GM12878 (cell line): Measurements from ENCODE around the gene GRK2. TPM values are rescaled to one million over a fixed set of nuclear protein-coding genes. Genes with fewer than 3 reads are reported as not detected.

ENCODE experiments used
- ATAC-seq: fragments of 200-7000 bp; cut with Tn5 transposase; 3 replicates; pipeline ENCODE4 v1.9.1; 2020; ENCODE audit warnings: mild to moderate bottlenecking, moderate library complexity
- BruUV-seq: library from RNA; stranded (reverse); fragments of 400-500 nt; replicated peaks from 2 replicates; lab custom pipeline; 2021; lab: Mats Ljungman, UMichigan
- CTCF ChIA-PET: fragments of 300-600 bp; sonication (Branson Sonifier 250); formaldehyde crosslinking; extraction: SDS; loops from one replicate; lab custom pipeline; 2021; ENCODE audit warnings: inconsistent platforms; lab: Yijun Ruan, JAX
- POLR2A ChIA-PET: fragments of 350-600 bp; formaldehyde crosslinking; extraction: SDS; loops from one replicate; lab custom pipeline; 2021; ENCODE audit warnings: inconsistent platforms; lab: Charles Lee
- RAD21 ChIA-PET: fragments of 300-600 bp; sonication (Branson Sonifier 250); formaldehyde crosslinking; loops from one replicate; lab custom pipeline; 2023; ENCODE audit warnings: antibody characterized with exemption; ENCODE audit not compliant: unreplicated experiment; lab: Charles Lee
- SMC1A ChIA-PET: fragments of 300-600 bp; sonication (Branson Sonifier 250); formaldehyde crosslinking; loops from one replicate; lab custom pipeline; 2023; ENCODE audit not compliant: unreplicated experiment, uncharacterized antibody; lab: Charles Lee
- DNase-seq: peaks from one replicate; pipeline ENCODE4 v3.0.0-alpha.2; 2011; ENCODE audit warnings: low read depth, low spot score
- FAIRE-seq: peaks from 3 replicates; lab custom pipeline; 2011; peaks lifted over from hg19 to GRCh38; lab: Jason Lieb, UNC
- H2AFZ ChIP-seq: 2 replicates; pipeline ENCODE4 v1.6.0; 2011; ENCODE audit warnings: low read depth, low read length, control low read depth; ENCODE audit not compliant: control insufficient read depth
- H3K27ac ChIP-seq: 2 replicates; pipeline ENCODE4 v1.5.1; 2011; ENCODE audit warnings: control low read depth; ENCODE audit not compliant: control insufficient read depth, insufficient read depth
- H3K27me3 ChIP-seq, 2 experiments: replicated peaks in 1 of 2; 2 replicates each; pipeline versions ENCODE4 v1.6.0 to v1.6.1; 2011; ENCODE audit warnings: low read length in 1 of 2; ENCODE audit not compliant: control insufficient read depth in 2 of 2, insufficient read depth in 2 of 2
- H3K36me3 ChIP-seq, 2 experiments: 2 replicates each; pipeline ENCODE4 v1.5.1; 2011; ENCODE audit warnings: low read length in 1 of 2; ENCODE audit not compliant: control insufficient read depth in 2 of 2, insufficient read depth in 2 of 2
- H3K4me1 ChIP-seq: 2 replicates; pipeline ENCODE4 v1.6.1; 2011; ENCODE audit warnings: mild to moderate bottlenecking, low read length, moderate library complexity, mixed read lengths; ENCODE audit not compliant: control insufficient read depth, insufficient read depth
- H3K4me2 ChIP-seq: 2 replicates; pipeline ENCODE4 v1.6.0; 2011; ENCODE audit warnings: control low read depth; ENCODE audit not compliant: control insufficient read depth, insufficient read depth
- H3K4me3 ChIP-seq: fragments of 200-600 bp; sonication (generic); 2 replicates; pipeline ENCODE4 v1.5.1; 2016
- H3K79me2 ChIP-seq: 2 replicates; pipeline ENCODE4 v1.6.0; 2011; ENCODE audit warnings: low read length; ENCODE audit not compliant: control insufficient read depth, insufficient read depth
- H3K9ac ChIP-seq: 2 replicates; pipeline ENCODE4 v1.8.0; 2011; ENCODE audit warnings: low read length, control low read depth, mixed read lengths; ENCODE audit not compliant: control insufficient read depth, insufficient read depth
- H3K9me3 ChIP-seq: replicated peaks from 3 replicates; pipeline ENCODE4 v1.5.1; 2011; ENCODE audit warnings: mild to moderate bottlenecking, low read length; ENCODE audit not compliant: control insufficient read depth, insufficient read depth
- H4K20me1 ChIP-seq: 2 replicates; pipeline ENCODE4 v1.6.0; 2011; ENCODE audit not compliant: control insufficient read depth, insufficient read depth
- CHD4 ChIP-seq: fragments of 200-600 bp; sonication (generic); IDR thresholded peaks from 2 replicates; pipeline ENCODE4 v1.6.1; 2016; ENCODE audit warnings: mild to moderate bottlenecking
- CREB1 ChIP-seq: IDR thresholded peaks from 2 replicates; pipeline ENCODE4 v1.6.1; 2012; ENCODE audit warnings: low read depth, mild to moderate bottlenecking, inconsistent platforms
- ETV6 ChIP-seq, 2 experiments: fragments of 450-650 bp in 1 of 2; IDR thresholded peaks in 1 of 2; conservative IDR thresholded peaks in 1 of 2; 2 replicates each; pipeline ENCODE4 v1.6.1; 2014; ENCODE audit warnings: antibody characterized with exemption in 1 of 2, borderline replicate concordance in 1 of 2, low read depth in 1 of 2, mild to moderate bottlenecking in 1 of 2, moderate library complexity in 1 of 2
- LARP7 ChIP-seq: fragments of 450-650 bp; IDR thresholded peaks from 2 replicates; pipeline ENCODE4 v1.6.1; 2017; ENCODE audit warnings: mild to moderate bottlenecking
- MTA2 ChIP-seq: fragments of 450-650 bp; IDR thresholded peaks from 2 replicates; pipeline ENCODE4 v1.6.1; 2016; ENCODE audit warnings: low read depth, mild to moderate bottlenecking, moderate library complexity
- NFYA ChIP-seq: IDR thresholded peaks from 2 replicates; pipeline ENCODE4 v1.6.1; 2011; ENCODE audit warnings: low read depth, mild to moderate bottlenecking, low read length, improper control_type of control experiment, borderline replicate concordance
- RB1 ChIP-seq: fragments of 450-650 bp; formaldehyde crosslinking; IDR thresholded peaks from 2 replicates; pipeline ENCODE4 v1.6.1; 2017; ENCODE audit warnings: mild to moderate bottlenecking, borderline replicate concordance
- SMAD1 ChIP-seq: fragments of 450-650 bp; IDR thresholded peaks from 2 replicates; pipeline ENCODE4 v1.6.1; 2018; ENCODE audit warnings: mild to moderate bottlenecking, low read depth; ENCODE audit not compliant: partially characterized antibody
- SMAD5 ChIP-seq: IDR thresholded peaks from 2 replicates; pipeline ENCODE4 v1.6.1; 2016; ENCODE audit warnings: antibody characterized with exemption, low read depth
- TBL1XR1 ChIP-seq: IDR thresholded peaks from 2 replicates; pipeline ENCODE4 v1.6.1; 2012; ENCODE audit warnings: low read depth, low read length, improper control_type of control experiment
- ZBED1 ChIP-seq: IDR thresholded peaks from 2 replicates; pipeline ENCODE4 v1.6.1; 2016; ENCODE audit warnings: borderline replicate concordance
- WGBS: methylation state at CpG from one replicate; pipeline ENCODE4 v1.1.6; 2016; ENCODE audit warnings: low lambda C conversion rate; ENCODE audit not compliant: insufficient replicate concordance, insufficient coverage; ENCODE audit errors: missing lambda C conversion rate; 5-methylcytosine and 5-hydroxymethylcytosine counted together
- in situ Hi-C: fragments of 300-500 bp; cut with MboI; formaldehyde crosslinking; loops from 9 replicates; pipeline ENCODE4 v1.14.3; 2018; ENCODE audit warnings: mixed read lengths
- intact Hi-C: fragments of 100-400 bp; cut with micrococcal nuclease; formaldehyde crosslinking; loops from one replicate; pipeline ENCODE4 v1.14.2; 2022; ENCODE audit not compliant: unreplicated experiment
- polyA plus RNA-seq, 11 experiments: library from polyadenylated mRNA; depleted of rRNA in 4 of 11; unstranded in 6 of 11; stranded (reverse) in 5 of 11; fragments of >200 nt; fragmentation: Nextera tagmentation in 4 of 11; fragmentation: Illumina TruSeq in 1 of 11; extraction: Ambion mirVana in 4 of 11; extraction: Trizol in 1 of 11; gene quantifications; 1 replicate in 1 of 11; 2 replicates in 10 of 11; pipeline versions ENCODE4 v1.2.1 to v1.2.3, GENCODE V29; 2011 to 2016; ENCODE audit warnings: inconsistent platforms in 2 of 11, missing spikeins in 2 of 11, low read depth in 1 of 11
- total RNA-seq, 4 experiments: library from RNA; depleted of rRNA in 3 of 4; stranded (reverse); fragments of >200 nt in 3 of 4; fragmentation: Illumina TruSeq in 1 of 4; extraction: Trizol in 1 of 4; gene quantifications; 2 replicates each; pipeline versions ENCODE4 v1.2.1 to v1.2.3, GENCODE V29; 2013 to 2021
- TF ChIP-seq, protein P1 (sequence below): IDR thresholded peaks from 2 replicates; pipeline ENCODE4 v1.6.1; 2011; ENCODE audit warnings: borderline replicate concordance, low read depth, mild to moderate bottlenecking, moderate library complexity, mixed read lengths, low read length; ENCODE audit not compliant: insufficient read depth; ENCODE audit errors: extremely low read length
- TF ChIP-seq, protein P2 (sequence below): fragments of 450-650 bp; IDR thresholded peaks from 2 replicates; pipeline ENCODE4 v1.6.1; 2014; ENCODE audit warnings: mild to moderate bottlenecking

The GRK2 gene
- total and polyA plus RNA-seq, 10 of the 15 experiments (the other 5 are each of a cell fraction or from before 2014, with no cell fraction given), result 1.0 to 160 (median 66.1) TPM

GRCh38 chr11:67283481-67283963 is 17.2 kb downstream of the GRK2 start:
- Histone ChIP-seq H3K27me3 (no peaks in the 10 kb centered on the region), H3K79me2 (peaks cover 10% of the 10 kb centered on the region), H3K4me3 (no peak overlapping the region), H2AFZ (no peak overlapping the region), H3K27ac (no peak overlapping the region), H3K4me2 (no peak overlapping the region), H3K36me3 (peaks cover 29 to 75% of the 10 kb centered on the region in 2 experiments), H3K9ac (no peak overlapping the region), H3K9me3 (no peaks in the 10 kb centered on the region), H4K20me1 (no peaks in the 10 kb centered on the region), H3K4me1 (peaks cover 18% of the 10 kb centered on the region)
- POLR2A ChIA-PET, result interaction anchor here (0.6 to 1.0 kb wide), 2 partner anchors 107 to 153 kb away, joined by 4 to 9 read pairs; no protein-coding TSS in a partner anchor
- CTCF ChIA-PET, result no interaction called here
- in situ Hi-C loops (no loop called here), intact Hi-C loops (no loop called here)
- BruUV-seq, result no TSS peak
- TF ChIP-seq TBL1XR1 (no peak), CHD4 (no peak), RB1 (no peak), ZBED1 (no peak), NFYA (no peak), SMAD1 (no peak), MTA2 (no peak), CREB1 (no peak), LARP7 (no peak), SMAD5 (no peak), ETV6 (conservative IDR thresholded peaks at IDR 0.05 in 1 of 2, IDR thresholded peaks at IDR 0.05 in 1 of 2; ENCODE audit: borderline replicate concordance in 1 of 2, low read depth in 1 of 2) (no peak)
- TF ChIP-seq, protein P1, sequence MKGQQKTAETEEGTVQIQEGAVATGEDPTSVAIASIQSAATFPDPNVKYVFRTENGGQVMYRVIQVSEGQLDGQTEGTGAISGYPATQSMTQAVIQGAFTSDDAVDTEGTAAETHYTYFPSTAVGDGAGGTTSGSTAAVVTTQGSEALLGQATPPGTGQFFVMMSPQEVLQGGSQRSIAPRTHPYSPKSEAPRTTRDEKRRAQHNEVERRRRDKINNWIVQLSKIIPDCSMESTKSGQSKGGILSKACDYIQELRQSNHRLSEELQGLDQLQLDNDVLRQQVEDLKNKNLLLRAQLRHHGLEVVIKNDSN, result no peak
- TF ChIP-seq, protein P2, sequence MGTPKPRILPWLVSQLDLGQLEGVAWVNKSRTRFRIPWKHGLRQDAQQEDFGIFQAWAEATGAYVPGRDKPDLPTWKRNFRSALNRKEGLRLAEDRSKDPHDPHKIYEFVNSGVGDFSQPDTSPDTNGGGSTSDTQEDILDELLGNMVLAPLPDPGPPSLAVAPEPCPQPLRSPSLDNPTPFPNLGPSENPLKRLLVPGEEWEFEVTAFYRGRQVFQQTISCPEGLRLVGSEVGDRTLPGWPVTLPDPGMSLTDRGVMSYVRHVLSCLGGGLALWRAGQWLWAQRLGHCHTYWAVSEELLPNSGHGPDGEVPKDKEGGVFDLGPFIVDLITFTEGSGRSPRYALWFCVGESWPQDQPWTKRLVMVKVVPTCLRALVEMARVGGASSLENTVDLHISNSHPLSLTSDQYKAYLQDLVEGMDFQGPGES, result no peak
- RAD21 ChIA-PET, result no interaction called here
- ATAC-seq, result no peak
- WGBS, result 92% methylated on average over 13 of the region's 13 CpGs
- FAIRE-seq, result no peak
- SMC1A ChIA-PET, result interaction anchor here (0.8 kb wide), 1 partner anchor 10 kb away, joined by 3 read pairs; no protein-coding TSS in a partner anchor
- DNase-seq, result no peak
